Upper lobe of left lung (tissue), 6 donors: ENCODE results near the gene FKBP7. TPM values are rescaled to one million over a fixed set of nuclear protein-coding genes. Genes with fewer than 3 reads are reported as not detected.
A peak's percentile ranks its signal among the peaks of the same experiment; 100 is the strongest.
"Not testable (repeated sequence)": the region's sequence is repeated elsewhere in the genome, so short reads cannot be mapped to it uniquely, and the experiment has no call there.

Experiments used
- ATAC-seq, 2 donors: fragments of 200-7000 bp; cut with Tn5 transposase; one replicate each; pipeline ENCODE4 v1.9.1; 2022; ENCODE audit warnings: mild to moderate bottlenecking in 2 of 2, moderate library complexity in 2 of 2; ENCODE audit not compliant: low FRiP score in 2 of 2
- DNase-seq, 2 donors: peaks; one replicate each; pipeline ENCODE4 v3.0.0-alpha.2; 2019 to 2020
- H3K27ac ChIP-seq, 4 donors: fragments of 200-600 bp; sonication (generic); one replicate each; pipeline ENCODE4 v1.5.1; 2016 to 2019
- H3K27me3 ChIP-seq, 4 donors: fragments of 200-600 bp; sonication (generic); one replicate each; pipeline ENCODE4 v1.5.1; 2017 to 2019
- H3K36me3 ChIP-seq, 4 donors: fragments of 200-600 bp; sonication (generic); one replicate each; pipeline ENCODE4 v1.5.1; 2016 to 2019
- H3K4me1 ChIP-seq, 4 donors: fragments of 200-600 bp; sonication (generic); one replicate each; pipeline ENCODE4 v1.5.1; 2018 to 2019
- H3K4me3 ChIP-seq, 4 donors: fragments of 200-600 bp; sonication (generic); one replicate each; pipeline ENCODE4 v1.5.1; 2017 to 2019; ENCODE audit warnings: mild to moderate bottlenecking in 2 of 4, moderate library complexity in 1 of 4
- H3K9me3 ChIP-seq, 4 donors: fragments of 200-600 bp; sonication (generic); one replicate each; pipeline ENCODE4 v1.5.1; 2018 to 2019
- CTCF ChIP-seq, 6 experiments: fragments of 450-650 bp in 4 of 6; fragments of 200-600 bp in 2 of 6; sonication (generic) in 2 of 6; IDR thresholded peaks; one replicate each; pipeline ENCODE4 v1.5.1; 2016 to 2019; ENCODE audit warnings: antibody characterized with exemption in 6 of 6
- EP300 ChIP-seq, 4 donors: sonication (generic); formaldehyde crosslinking; IDR thresholded peaks; one replicate each; pipeline ENCODE4 v1.5.1; 2017; ENCODE audit warnings: antibody characterized with exemption in 4 of 4, control low read depth in 2 of 4
- POLR2A ChIP-seq, 4 donors: fragments of 450-650 bp; IDR thresholded peaks; one replicate each; pipeline ENCODE4 v1.5.1; 2016 to 2017; ENCODE audit warnings: antibody characterized with exemption in 4 of 4, mild to moderate bottlenecking in 2 of 4
- POLR2AphosphoS5 ChIP-seq, 2 donors: sonication (generic); formaldehyde crosslinking; IDR thresholded peaks; one replicate each; pipeline ENCODE4 v1.5.1; 2017; ENCODE audit warnings: antibody characterized with exemption in 2 of 2
- WGBS, 2 donors: methylation state at CpG; one replicate each; pipeline ENCODE4 v1.1.5; 2017 to 2018; 5-methylcytosine and 5-hydroxymethylcytosine counted together
- total RNA-seq, 6 donors: library from RNA; depleted of rRNA in 4 of 6; stranded (reverse); fragments of >200 nt in 4 of 6; gene quantifications; one replicate each; pipeline versions ENCODE4 v1.1.0 to v1.2.1, GENCODE V29; 2016 to 2021
- donor health status: DM: no; HTN: no; CAD: no; lungs with moderate emphysema.
- donor health status: DM: no; HTN: yes; CAD: no; lungs with severe emphysema.

Gene FKBP7, protein sequence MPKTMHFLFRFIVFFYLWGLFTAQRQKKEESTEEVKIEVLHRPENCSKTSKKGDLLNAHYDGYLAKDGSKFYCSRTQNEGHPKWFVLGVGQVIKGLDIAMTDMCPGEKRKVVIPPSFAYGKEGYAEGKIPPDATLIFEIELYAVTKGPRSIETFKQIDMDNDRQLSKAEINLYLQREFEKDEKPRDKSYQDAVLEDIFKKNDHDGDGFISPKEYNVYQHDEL
- 10 to 100 TPM in 1 of 6 donors, 1 to 10 TPM in 5; 3.1 to 13.3 (median 5.3) TPM for total RNA-seq

- Histone ChIP-seq H3K4me1 (peaks cover 29 to 40% (median 36%) of the 10 kb centered on the region in 4 donors), H3K4me3 (peak within 1 kb of the TSS; percentile 53 to 83 (median 62)), H3K27ac (peak within 1 kb of the TSS; percentile 89 to 97 (median 94)), H3K36me3 (no peaks in the 10 kb centered on the region), H3K27me3 (no peaks in the 10 kb centered on the region), H3K9me3 (no peaks in the 10 kb centered on the region)
- peak; percentile 94 to 96 for ATAC-seq
- TF ChIP-seq EP300 (IDR thresholded peaks at IDR 0.05) (no peak), POLR2AphosphoS5 (IDR thresholded peaks at IDR 0.05) (peak; percentile 76 to 79), POLR2A (IDR thresholded peaks at IDR 0.05) (peak in 3 of 4 donors; percentile 59 to 81 (median 62)), CTCF (IDR thresholded peaks at IDR 0.05) (peak; percentile 61 to 80 (median 74))
- peak; percentile 91 to 97 for DNase-seq
- 1 to 2% methylated on average over 47 to 55 of the region's 56 CpGs for WGBS, 2 donors
Observed at GRCh38 chr2:178478439-178479274, at the start of gene FKBP7. FKBP7 (minus strand) TSS chr2:178478600; CDS start chr2:178478499, 101 bp downstream.

- DNase-seq (no peak), ATAC-seq (no peak)
- H3K9me3 ChIP-seq = no peaks in the 10 kb centered on the region
- H3K4me3 ChIP-seq = no peak overlapping the region
- H3K4me1 ChIP-seq = peaks cover 0 to 10% (median 7%) of the 10 kb centered on the region in 4 donors
- H3K27ac ChIP-seq = no peak overlapping the region
- no peaks in the 10 kb centered on the region for H3K27me3 ChIP-seq
- 83 to 100% methylated on average over 2 of the region's 2 CpGs for WGBS, 2 donors
- TF ChIP-seq EP300 (IDR thresholded peaks at IDR 0.05) (no peak), POLR2A (IDR thresholded peaks at IDR 0.05) (no peak), CTCF (IDR thresholded peaks at IDR 0.05) (no peak), POLR2AphosphoS5 (IDR thresholded peaks at IDR 0.05) (no peak)
- H3K36me3 ChIP-seq = peaks cover 0 to 14% (median 6%) of the 10 kb centered on the region in 4 donors
Observed at GRCh38 chr2:178527592-178527991, 49.2 kb upstream of the FKBP7 start.

GRCh38 chr2:178526256-178526655, 47.9 kb upstream of the FKBP7 start:
- 88 to 98% methylated on average over 4 of the region's 4 CpGs for WGBS, 2 donors
- H3K36me3 ChIP-seq = peaks cover 0 to under 1% (median under 1%) of the 10 kb centered on the region in 4 donors
- ATAC-seq (no peak), DNase-seq (no peak)
- peaks cover 0 to 10% (median 7%) of the 10 kb centered on the region in 4 donors for H3K4me1 ChIP-seq
- H3K4me3 ChIP-seq = no peak overlapping the region
- no peak for TF ChIP-seq POLR2AphosphoS5 (IDR thresholded peaks at IDR 0.05)
- no peak for TF ChIP-seq EP300 (IDR thresholded peaks at IDR 0.05)
- TF ChIP-seq CTCF (IDR thresholded peaks at IDR 0.05) = no peak
- no peak for TF ChIP-seq POLR2A (IDR thresholded peaks at IDR 0.05)
- no peak overlapping the region for H3K27ac ChIP-seq
- H3K27me3 ChIP-seq = no peaks in the 10 kb centered on the region
- H3K9me3 ChIP-seq = no peaks in the 10 kb centered on the region

- H3K9me3 ChIP-seq, H3K36me3 ChIP-seq, DNase-seq, H3K4me3 ChIP-seq, H3K27me3 ChIP-seq, H3K27ac ChIP-seq, ATAC-seq, H3K4me1 ChIP-seq: not testable (repeated sequence)
- 71 to 94% methylated on average over 1 of the region's 1 CpG for WGBS, 2 donors
Observed at GRCh38 chr2:178525460-178525859, 47.1 kb upstream of the FKBP7 start.

DNA sequence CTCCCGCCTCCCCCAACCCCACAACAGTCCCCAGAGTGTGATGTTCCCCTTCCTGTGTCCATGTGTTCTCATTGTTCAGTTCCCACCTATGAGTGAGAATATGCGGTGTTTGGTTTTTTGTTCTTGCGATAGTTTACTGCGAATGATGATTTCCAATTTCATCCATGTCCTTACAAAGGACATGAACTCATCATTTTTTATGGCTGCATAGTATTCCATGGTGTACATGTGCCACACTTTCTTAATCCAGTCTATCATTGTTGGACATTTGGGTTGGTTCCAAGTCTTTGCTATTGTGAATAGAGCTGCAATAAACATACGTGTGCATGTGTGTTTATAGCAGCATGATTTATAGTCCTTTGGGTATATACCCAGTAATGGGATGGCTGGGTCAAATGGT, 46.6 kb upstream of the FKBP7 start:
- not testable (repeated sequence) for DNase-seq, ATAC-seq, H3K36me3 ChIP-seq, H3K9me3 ChIP-seq, H3K4me1 ChIP-seq, H3K27me3 ChIP-seq, H3K4me3 ChIP-seq, H3K27ac ChIP-seq
- 89 to 92% methylated on average over 4 of the region's 5 CpGs for WGBS, 2 donors
